Esophagus squamous epithelium (tissue), 5 donors: ENCODE data around the gene TREX2. TPM values are rescaled to one million over a fixed set of nuclear protein-coding genes. Genes with fewer than 3 reads are reported as not detected.

Experiments
- DNase-seq: peaks from one replicate; lab custom pipeline; 2025; lab: John Stamatoyannopoulos, UW
- H3K27ac ChIP-seq, 4 donors: fragments of 200-600 bp; sonication (generic); one replicate each; pipeline ENCODE4 v1.5.1; 2016 to 2019; ENCODE audit warnings: mild to moderate bottlenecking in 1 of 4
- H3K27me3 ChIP-seq, 4 donors: fragments of 200-600 bp; sonication (generic); 1 replicate in 3 of 4; 2 replicates in 1 of 4; pipeline versions ENCODE4 v1.5.1 to v1.6.0; 2017 to 2021; ENCODE audit warnings: antibody characterized with exemption in 1 of 4
- H3K36me3 ChIP-seq, 3 donors: fragments of 200-600 bp; sonication (generic); one replicate each; pipeline ENCODE4 v1.5.1; 2016 to 2019
- H3K4me1 ChIP-seq, 3 donors: fragments of 200-600 bp; sonication (generic); one replicate each; pipeline ENCODE4 v1.5.1; 2017 to 2019
- H3K4me3 ChIP-seq, 4 donors: fragments of 200-600 bp; sonication (generic); 1 replicate in 3 of 4; 2 replicates in 1 of 4; pipeline ENCODE4 v1.5.1; 2016 to 2019; ENCODE audit warnings: mild to moderate bottlenecking in 2 of 4, moderate library complexity in 1 of 4
- H3K9me3 ChIP-seq, 3 donors: fragments of 200-600 bp; sonication (generic); one replicate each; pipeline ENCODE4 v1.5.1; 2016 to 2019
- POLR2A ChIP-seq, 4 donors: fragments of 450-650 bp; IDR thresholded peaks; one replicate each; pipeline ENCODE4 v1.6.1; 2017; ENCODE audit warnings: antibody characterized with exemption in 4 of 4, mild to moderate bottlenecking in 4 of 4, moderate library complexity in 3 of 4
- WGBS, 2 donors: methylation state at CpG; one replicate each; pipeline ENCODE4 v1.1.5; 2018; 5-methylcytosine and 5-hydroxymethylcytosine counted together
- intact Hi-C: fragments of 100-400 bp; cut with DNase I; formaldehyde crosslinking; loops from one replicate; pipeline ENCODE4 v1.15.0; 2022
- total RNA-seq, 4 donors: library from RNA; depleted of rRNA; stranded (reverse); fragments of >200 nt; gene quantifications; one replicate each; pipeline ENCODE4 v1.1.0, GENCODE V29; 2016
- TF ChIP-seq, protein P1 (sequence below), 6 experiments: fragments of 450-650 bp in 4 of 6; fragments of 200-600 bp in 2 of 6; sonication (generic) in 2 of 6; IDR thresholded peaks; one replicate each; pipeline ENCODE4 v1.5.1; 2016 to 2019; ENCODE audit warnings: antibody characterized with exemption in 6 of 6, mild to moderate bottlenecking in 4 of 6, moderate library complexity in 4 of 6
- donor health status: DM: yes; HTN: yes; CAD: no.

The TREX2 gene
- total RNA-seq, 4 donors from 2014 or later = 1.4 to 6.6 (median 4.3) TPM

DNA sequence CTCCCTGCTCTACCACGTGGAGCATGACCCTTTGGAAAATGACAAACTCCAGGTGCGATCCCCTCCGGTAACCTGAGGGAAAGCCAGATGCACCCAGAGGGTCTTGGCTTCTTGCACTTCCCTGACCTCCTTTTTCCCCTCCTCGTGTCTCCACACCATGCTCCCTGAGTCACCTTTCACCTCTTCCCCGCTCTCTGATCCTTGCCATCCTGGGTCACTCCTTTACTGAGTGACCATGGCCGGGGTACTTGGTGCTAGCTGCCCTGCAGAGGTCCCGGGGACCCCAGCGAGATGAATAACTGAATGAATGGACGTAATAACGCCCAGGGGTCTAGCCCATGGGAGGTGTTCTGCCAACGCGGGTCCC is 35.0 kb downstream of the TREX2 start:
- Histone ChIP-seq H3K9me3 (no peaks in the 10 kb centered on the region), H3K4me1 (peaks cover 0 to 25% (median 10%) of the 10 kb centered on the region in 3 donors), H3K4me3 (peak overlapping the region; percentile 23 to 66 (median 41)), H3K27ac (no peak overlapping the region), H3K27me3 (peaks cover 0 to 73% (median 2%) of the 10 kb centered on the region in 4 donors), H3K36me3 (no peaks in the 10 kb centered on the region)
- no peak for DNase-seq
- 58 to 65% methylated on average over 4 to 9 of the region's 12 CpGs for WGBS, 2 donors
- no peak for TF ChIP-seq POLR2A (IDR thresholded peaks at IDR 0.05)
- TF ChIP-seq, protein P1, sequence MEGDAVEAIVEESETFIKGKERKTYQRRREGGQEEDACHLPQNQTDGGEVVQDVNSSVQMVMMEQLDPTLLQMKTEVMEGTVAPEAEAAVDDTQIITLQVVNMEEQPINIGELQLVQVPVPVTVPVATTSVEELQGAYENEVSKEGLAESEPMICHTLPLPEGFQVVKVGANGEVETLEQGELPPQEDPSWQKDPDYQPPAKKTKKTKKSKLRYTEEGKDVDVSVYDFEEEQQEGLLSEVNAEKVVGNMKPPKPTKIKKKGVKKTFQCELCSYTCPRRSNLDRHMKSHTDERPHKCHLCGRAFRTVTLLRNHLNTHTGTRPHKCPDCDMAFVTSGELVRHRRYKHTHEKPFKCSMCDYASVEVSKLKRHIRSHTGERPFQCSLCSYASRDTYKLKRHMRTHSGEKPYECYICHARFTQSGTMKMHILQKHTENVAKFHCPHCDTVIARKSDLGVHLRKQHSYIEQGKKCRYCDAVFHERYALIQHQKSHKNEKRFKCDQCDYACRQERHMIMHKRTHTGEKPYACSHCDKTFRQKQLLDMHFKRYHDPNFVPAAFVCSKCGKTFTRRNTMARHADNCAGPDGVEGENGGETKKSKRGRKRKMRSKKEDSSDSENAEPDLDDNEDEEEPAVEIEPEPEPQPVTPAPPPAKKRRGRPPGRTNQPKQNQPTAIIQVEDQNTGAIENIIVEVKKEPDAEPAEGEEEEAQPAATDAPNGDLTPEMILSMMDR (IDR thresholded peaks at IDR 0.05) = no peak
- intact Hi-C loops = no loop called here

DNA sequence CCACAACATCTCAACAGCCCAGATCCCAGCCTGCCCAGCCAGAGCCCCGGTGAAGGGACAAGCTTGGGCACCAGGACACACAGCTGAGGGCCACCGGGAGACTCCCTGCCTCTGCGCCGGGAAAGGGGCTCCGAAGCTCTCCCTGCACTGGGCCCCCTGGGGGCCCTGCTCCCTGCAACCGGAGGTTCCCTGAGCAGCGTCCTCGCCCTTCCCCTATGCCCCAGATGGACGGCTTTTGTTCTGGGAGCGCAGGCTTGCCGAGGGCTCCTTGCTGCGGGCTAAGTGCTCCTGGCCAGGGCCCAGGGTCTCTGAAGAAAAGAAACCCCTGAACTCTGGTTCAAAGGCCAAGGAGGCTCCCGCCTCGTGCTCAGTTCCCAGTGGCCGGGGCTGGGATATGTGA is 35.5 kb downstream of the TREX2 start:
- Histone ChIP-seq H3K27me3 (peaks cover 0 to 69% (median 2%) of the 10 kb centered on the region in 4 donors), H3K36me3 (no peaks in the 10 kb centered on the region), H3K9me3 (no peaks in the 10 kb centered on the region), H3K4me3 (no peak overlapping the region), H3K27ac (no peak overlapping the region), H3K4me1 (peaks cover 0 to 25% (median 10%) of the 10 kb centered on the region in 3 donors)
- intact Hi-C loops = no loop called here
- WGBS, 2 donors = 70 to 77% methylated on average over 3 to 8 of the region's 15 CpGs
- DNase-seq = no peak
- TF ChIP-seq, protein P1 (IDR thresholded peaks at IDR 0.05) = no peak
- no peak for TF ChIP-seq POLR2A (IDR thresholded peaks at IDR 0.05)

DNA sequence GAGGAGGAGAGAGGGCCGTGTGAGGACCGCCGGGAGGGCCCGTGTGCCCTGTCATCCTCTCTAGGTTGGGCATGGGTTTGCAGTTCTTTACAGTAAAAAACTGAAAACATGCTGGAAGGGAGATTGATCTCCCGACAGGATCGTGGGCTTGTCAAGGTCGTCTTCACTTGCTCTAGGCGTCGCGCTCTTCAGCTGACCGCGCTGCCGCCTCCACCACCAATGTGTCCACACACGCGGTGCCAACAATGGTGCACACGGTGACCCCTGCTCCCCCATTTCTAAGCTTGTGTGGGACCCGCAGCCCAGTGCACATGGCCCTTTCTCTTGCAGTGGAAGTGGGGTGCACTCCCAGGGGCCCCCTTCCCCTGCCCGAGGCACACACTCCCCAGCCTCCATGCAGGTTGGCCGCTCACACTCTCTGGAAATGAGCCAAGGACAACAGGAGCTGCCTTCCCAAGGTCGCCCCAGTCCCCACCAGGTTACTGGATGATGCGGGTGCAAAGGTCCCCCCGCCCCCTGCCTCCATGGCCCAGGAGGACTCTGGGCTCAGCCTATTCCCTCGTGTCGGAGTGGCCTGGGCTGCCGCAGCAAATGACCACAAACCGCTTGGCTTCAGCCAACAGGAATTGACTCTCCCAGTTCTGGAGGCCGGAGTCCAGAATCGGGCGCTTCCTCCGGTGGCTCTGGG is 36.3 kb downstream of the TREX2 start:
- Histone ChIP-seq H3K27ac (no peak overlapping the region), H3K27me3 (peaks cover 0 to 61% (median 2%) of the 10 kb centered on the region in 4 donors), H3K4me3 (no peak overlapping the region), H3K36me3 (no peaks in the 10 kb centered on the region), H3K9me3 (no peaks in the 10 kb centered on the region), H3K4me1 (peaks cover 0 to 25% (median 10%) of the 10 kb centered on the region in 3 donors)
- no peak for DNase-seq
- intact Hi-C loops = no loop called here
- TF ChIP-seq, protein P1 (IDR thresholded peaks at IDR 0.05) = no peak
- TF ChIP-seq POLR2A (IDR thresholded peaks at IDR 0.05) = no peak
- WGBS, 2 donors = 77% methylated on average over 4 to 11 of the region's 30 CpGs

DNA sequence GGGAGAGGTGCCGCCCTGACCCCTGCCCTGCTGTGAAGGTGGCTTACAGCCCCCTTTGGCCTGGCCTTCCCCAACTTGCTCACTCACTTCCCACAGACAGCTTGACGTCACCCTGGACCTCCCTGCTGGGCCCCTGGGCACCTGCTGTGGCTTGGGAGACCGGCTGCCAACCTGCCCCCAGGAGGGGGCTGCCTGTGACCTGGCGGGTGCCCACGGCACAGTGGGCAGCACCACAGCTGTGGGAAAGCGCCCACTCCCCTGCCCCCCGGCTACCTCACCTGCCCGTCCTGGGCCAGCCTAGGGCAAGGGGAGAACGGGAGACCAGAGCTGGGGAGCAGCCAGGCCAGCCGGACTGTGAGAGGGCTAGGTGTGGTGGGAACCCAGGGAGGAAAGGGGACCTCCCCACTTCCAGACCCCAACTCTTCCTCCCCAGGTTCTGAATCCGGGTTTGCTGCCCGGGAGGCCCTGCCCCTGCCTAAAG is 36.9 kb downstream of the TREX2 start:
- no peak overlapping the region for H3K27ac ChIP-seq
- intact Hi-C loops = no loop called here
- H3K27me3 ChIP-seq = peaks cover 0 to 55% (median 2%) of the 10 kb centered on the region in 4 donors
- TF ChIP-seq POLR2A (IDR thresholded peaks at IDR 0.05) = no peak
- TF ChIP-seq, protein P1 (IDR thresholded peaks at IDR 0.05) = no peak
- H3K9me3 ChIP-seq = no peaks in the 10 kb centered on the region
- H3K36me3 ChIP-seq = no peaks in the 10 kb centered on the region
- peaks cover 0 to 25% (median 10%) of the 10 kb centered on the region in 3 donors for H3K4me1 ChIP-seq
- DNase-seq = no peak
- no CpG with 5 or more reads among the region's 12 CpGs for WGBS, 2 donors
- no peak overlapping the region for H3K4me3 ChIP-seq

DNA sequence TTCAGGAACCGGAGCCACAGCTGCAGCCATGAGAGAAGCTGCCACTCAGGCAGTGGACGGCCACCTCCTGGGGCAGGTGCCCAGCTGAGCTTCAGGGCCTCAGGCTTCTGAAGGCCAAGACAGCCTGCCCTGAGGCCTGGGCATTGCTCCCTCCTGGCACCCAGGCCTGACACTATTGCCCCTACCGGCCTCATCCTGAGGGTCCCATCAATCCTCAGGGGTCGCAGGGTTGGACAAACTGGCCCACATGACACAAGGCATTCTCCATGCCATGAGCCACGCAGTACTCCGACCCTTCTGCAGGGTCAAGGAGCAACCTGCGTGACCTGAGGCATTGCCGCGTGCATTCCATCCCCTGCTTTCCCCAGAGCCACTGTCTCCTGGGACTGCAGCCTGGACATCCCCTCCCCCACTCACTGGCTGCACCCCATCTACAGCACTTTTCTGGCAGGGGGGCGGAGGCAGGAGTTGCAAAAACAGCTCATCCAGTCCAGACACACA is 37.6 kb downstream of the TREX2 start:
- intact Hi-C loops = no loop called here
- no peak for DNase-seq
- WGBS, 2 donors = 40 to 82% methylated on average over 1 to 7 of the region's 10 CpGs

More for the DNA sequence above, 37.6 kb downstream of the TREX2 start:
- TF ChIP-seq, protein P1 (IDR thresholded peaks at IDR 0.05) = no peak
- no peak for TF ChIP-seq POLR2A (IDR thresholded peaks at IDR 0.05)
- Histone ChIP-seq H3K27me3 (peaks cover 0 to 48% (median 2%) of the 10 kb centered on the region in 4 donors), H3K9me3 (no peaks in the 10 kb centered on the region), H3K27ac (no peak overlapping the region), H3K36me3 (no peaks in the 10 kb centered on the region), H3K4me1 (peaks cover 0 to 25% (median 10%) of the 10 kb centered on the region in 3 donors), H3K4me3 (no peak overlapping the region)
